ENCODE measurements around the gene GAS2L3. TPM values are rescaled to one million over a fixed set of nuclear protein-coding genes. Genes with fewer than 3 reads are reported as not detected.

GAS2L3 gene
- total RNA-seq, 1 donor: 38.0 TPM

- no peak for TF ChIP-seq CTCF (IDR thresholded peaks at IDR 0.05; ENCODE audit: insufficient read depth, low read depth, low read length)
- peak; percentile 37 for DNase-seq (ENCODE audit: low read depth)
Measured at GRCh38 chr12:100574187-100575074, 947 bp downstream of the GAS2L3 start.

DNA sequence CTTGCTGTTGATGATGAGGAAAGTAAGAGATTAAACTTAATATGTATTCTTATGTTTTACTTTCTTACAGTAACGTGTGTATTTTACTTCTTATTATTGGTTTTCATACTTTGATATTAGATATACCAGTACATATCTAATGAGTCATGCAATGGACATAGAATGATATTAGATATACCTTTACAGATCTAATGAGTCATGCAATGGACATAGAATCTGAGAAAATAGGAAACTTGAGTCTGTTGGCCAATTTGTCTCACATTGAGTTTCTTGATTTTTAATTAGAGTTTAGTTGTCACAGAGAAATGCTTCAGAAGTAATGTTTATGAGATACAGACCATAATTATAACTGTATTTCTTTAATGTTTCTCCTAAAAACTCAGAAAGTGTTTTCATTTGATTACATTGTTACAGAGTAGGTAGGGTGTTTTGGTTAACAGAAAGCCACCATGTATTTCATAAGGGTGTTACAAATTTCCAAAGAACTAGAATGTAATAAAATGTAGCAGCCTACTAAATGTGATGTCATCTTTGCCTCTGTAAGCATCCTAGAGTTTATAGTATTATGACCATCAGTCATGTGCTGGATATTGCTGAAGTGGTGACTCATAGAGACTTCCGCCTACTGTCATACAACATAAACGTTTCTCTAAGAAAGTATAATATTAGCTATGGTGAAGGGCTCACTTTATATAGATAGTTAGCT is 3.0 kb downstream of the GAS2L3 start:
- peak; percentile 95 for DNase-seq (ENCODE audit: low read depth)
- TF ChIP-seq CTCF (IDR thresholded peaks at IDR 0.05; ENCODE audit: insufficient read depth, low read depth, low read length): no peak
- H3K4me3 ChIP-seq (ENCODE audit: low read depth, low read length): no peak overlapping the region

More at GRCh38 chr12:100574187-100575074, 947 bp downstream of the GAS2L3 start:
- H3K4me3 ChIP-seq (ENCODE audit: low read depth, low read length): peak overlapping the region; percentile 87

GRCh38 chr12:100578923-100579322 is 5.4 kb downstream of the GAS2L3 start:
- H3K4me3 ChIP-seq (ENCODE audit: low read depth, low read length): no peak overlapping the region
- no peak for TF ChIP-seq CTCF (IDR thresholded peaks at IDR 0.05; ENCODE audit: insufficient read depth, low read depth, low read length)
- DNase-seq (ENCODE audit: low read depth): no peak

DNA sequence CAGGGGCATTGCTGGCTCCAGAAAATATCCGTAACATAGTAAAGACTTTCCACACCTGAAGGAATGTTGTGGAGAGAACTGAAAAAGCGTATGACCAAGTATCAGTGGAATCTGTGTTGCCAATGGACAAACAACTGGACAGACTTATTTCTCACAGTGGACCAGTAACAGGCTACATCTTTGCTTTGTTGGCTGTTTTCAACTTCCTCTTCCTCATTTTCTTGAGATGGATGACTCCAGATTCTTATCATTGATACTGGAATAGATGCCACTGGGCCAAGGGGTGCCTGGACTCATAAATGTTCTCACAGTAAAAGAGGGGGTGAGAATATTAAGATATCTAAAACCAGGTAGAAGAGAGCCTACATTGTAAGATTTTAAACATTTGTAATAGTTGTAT is 6.4 kb downstream of the GAS2L3 start:
- TF ChIP-seq CTCF (IDR thresholded peaks at IDR 0.05; ENCODE audit: insufficient read depth, low read depth, low read length): no peak
- H3K4me3 ChIP-seq (ENCODE audit: low read depth, low read length): no peak overlapping the region
- DNase-seq (ENCODE audit: low read depth): no peak

DNA sequence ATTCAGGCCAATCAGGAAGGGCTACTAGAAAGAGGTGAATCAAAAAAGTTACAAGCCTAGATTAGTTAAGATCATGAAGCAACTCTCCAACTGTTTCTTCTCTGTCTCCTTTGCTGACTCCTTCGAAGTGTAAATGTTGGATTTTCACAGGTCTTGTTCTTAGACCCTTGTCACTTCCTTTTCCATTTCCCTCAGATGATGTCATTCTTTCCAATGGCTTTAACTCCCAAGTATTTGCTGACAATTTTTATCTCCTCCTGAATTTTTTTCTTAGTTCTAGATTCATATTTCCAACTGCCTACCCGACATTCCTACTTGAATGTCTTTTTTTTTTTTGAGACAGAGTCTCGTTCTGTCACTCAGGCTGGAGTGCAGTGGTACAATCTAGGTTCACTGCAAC is 10.8 kb downstream of the GAS2L3 start:
- no peak overlapping the region for H3K4me3 ChIP-seq (ENCODE audit: low read depth, low read length)
- no peak for TF ChIP-seq CTCF (IDR thresholded peaks at IDR 0.05; ENCODE audit: insufficient read depth, low read depth, low read length)
- no peak for DNase-seq (ENCODE audit: low read depth)

DNA sequence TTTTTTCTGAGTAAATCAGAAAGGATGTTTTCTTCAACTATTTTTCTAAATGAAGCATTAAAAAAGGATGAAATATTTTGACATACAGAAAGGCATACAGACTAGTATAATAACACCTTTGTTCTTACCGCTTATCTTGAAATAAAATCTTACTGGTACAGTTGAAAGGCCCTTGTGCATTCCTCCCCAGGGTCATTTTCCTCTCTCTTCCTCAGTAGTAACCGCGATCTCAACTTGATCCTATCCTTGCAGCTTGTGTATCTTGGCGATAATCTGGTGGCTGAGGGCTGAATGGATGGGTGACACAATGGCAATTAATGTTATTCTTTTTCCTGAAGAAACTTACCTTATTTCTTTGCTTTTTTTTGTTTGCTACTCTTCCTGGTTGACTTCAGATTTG is 18.5 kb downstream of the GAS2L3 start:
- no peak for TF ChIP-seq CTCF (IDR thresholded peaks at IDR 0.05; ENCODE audit: insufficient read depth, low read depth, low read length)
- no peak overlapping the region for H3K4me3 ChIP-seq (ENCODE audit: low read depth, low read length)
- DNase-seq (ENCODE audit: low read depth): no peak
